ENCODE data around the gene OR4C3.
"Not testable (repeated sequence)": the region's sequence is repeated elsewhere in the genome, so short reads cannot be mapped to it uniquely, and the experiment has no call there.

OR4C3 gene

DNA sequence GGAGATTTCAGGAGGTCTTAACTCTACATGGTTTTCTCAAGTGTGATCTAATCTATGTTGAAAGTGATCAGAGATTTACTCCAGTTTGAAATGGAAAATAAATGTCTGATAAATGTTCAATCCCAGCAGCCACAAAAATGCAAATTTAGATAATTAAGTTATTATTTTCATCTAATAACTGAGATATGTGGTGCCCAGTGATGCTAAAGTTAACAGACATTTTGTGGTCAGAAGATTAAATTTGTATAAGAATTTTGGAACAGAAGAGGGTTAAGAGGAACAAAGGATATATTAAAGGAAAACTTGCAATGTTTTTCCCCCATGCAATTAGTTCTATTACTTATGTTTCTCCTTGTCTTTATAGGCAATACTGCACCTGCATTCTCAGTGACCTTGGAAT is at the start of gene OR4C3:
Gene OR4C3, plus strand, starts transcription at position 301 of the 400 bp plus-strand sequence. CDS start 102 bp downstream, outside the sequence.
- not testable (repeated sequence) for DNase-seq (ENCODE audit: low read depth)

DNA sequence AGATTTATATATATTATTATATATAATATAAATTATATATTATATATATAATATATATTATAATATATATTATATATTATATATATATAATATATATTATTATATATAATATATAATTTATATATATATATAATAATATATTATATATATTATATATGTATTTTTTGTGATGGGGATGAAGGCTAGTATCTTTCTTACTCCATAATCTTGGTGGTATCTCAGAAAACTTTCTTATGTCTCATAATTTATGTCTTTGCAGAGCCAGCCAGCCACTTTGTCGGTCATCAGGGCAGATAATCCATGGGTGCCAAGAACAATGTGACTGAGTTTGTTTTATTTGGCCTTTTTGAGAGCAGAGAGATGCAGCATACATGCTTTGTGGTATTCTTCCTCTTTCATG is 18.8 kb upstream of the OR4C3 start, which contains the start of gene OR4S1:
Gene OR4S1, plus strand, starts transcription at position 301 of the 400 bp plus-strand sequence. Its CDS starts 0 bp downstream, at position 301.
- TF ChIP-seq, protein P1, sequence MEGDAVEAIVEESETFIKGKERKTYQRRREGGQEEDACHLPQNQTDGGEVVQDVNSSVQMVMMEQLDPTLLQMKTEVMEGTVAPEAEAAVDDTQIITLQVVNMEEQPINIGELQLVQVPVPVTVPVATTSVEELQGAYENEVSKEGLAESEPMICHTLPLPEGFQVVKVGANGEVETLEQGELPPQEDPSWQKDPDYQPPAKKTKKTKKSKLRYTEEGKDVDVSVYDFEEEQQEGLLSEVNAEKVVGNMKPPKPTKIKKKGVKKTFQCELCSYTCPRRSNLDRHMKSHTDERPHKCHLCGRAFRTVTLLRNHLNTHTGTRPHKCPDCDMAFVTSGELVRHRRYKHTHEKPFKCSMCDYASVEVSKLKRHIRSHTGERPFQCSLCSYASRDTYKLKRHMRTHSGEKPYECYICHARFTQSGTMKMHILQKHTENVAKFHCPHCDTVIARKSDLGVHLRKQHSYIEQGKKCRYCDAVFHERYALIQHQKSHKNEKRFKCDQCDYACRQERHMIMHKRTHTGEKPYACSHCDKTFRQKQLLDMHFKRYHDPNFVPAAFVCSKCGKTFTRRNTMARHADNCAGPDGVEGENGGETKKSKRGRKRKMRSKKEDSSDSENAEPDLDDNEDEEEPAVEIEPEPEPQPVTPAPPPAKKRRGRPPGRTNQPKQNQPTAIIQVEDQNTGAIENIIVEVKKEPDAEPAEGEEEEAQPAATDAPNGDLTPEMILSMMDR (IDR thresholded peaks at IDR 0.05; ENCODE audit: insufficient read depth, low read depth, low read length, missing control alignments) = no peak
- no peak within 1 kb of the TSS for H3K4me3 ChIP-seq (ENCODE audit: low read length)
- no peak for DNase-seq (ENCODE audit: low read depth)

More for the DNA sequence above, at the start of gene OR4C3:
- not testable (repeated sequence) for H3K4me3 ChIP-seq (ENCODE audit: low read length)

DNA sequence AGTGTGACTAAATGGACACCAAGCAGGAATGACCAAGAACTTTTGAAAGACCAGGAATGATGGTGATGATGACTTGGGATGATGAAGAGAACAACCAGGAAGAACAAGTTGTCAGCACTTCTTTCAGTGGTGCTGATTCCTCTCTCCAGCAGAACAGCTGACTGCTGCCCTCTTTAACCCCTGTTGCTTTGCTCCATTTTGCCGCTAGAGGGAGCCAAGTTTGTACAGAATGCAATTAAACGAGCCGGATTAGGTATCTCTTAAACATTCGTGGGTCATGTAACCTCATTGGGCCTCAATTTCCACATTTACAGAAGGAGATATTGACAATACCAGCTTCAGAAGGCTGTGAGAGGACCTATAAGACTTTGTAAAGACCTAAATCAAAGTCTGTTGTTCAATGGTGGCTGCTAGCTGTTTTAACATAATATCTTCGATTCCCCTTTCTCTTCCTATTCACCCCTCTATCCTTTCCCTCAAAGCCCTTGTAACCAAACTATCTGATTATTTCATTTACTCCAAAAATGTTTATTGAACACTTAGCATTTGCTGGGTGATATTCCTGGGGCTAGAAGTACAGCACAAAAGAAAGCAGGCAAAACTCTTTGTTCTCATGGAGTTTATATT is 16.8 kb upstream of the OR4C3 start:
- TF ChIP-seq, protein P1 (IDR thresholded peaks at IDR 0.05; ENCODE audit: insufficient read depth, low read depth, low read length, missing control alignments) = peak; percentile 84
- peak; percentile 64 for DNase-seq (ENCODE audit: low read depth)
- no peak overlapping the region for H3K4me3 ChIP-seq (ENCODE audit: low read length)

DNA sequence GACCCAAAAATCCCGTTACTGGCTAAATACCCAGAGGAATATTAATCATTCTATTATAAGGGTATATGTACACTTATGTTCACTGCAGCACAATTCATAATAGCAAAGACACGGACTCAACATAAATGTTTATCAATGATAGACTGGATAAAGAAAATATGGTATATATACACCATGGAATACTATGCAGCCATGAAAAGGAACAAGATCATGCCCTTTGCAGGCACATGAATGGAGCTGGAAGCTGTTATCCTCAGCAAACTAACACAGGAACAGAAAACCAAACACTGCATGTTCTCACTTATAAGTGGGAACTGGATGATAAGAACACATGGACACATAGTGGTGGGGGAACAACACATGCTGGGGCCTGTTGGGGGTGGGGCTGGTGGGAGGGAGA is 11.1 kb upstream of the OR4C3 start:
- not testable (repeated sequence) for DNase-seq (ENCODE audit: low read depth); H3K4me3 ChIP-seq (ENCODE audit: low read length)

DNA sequence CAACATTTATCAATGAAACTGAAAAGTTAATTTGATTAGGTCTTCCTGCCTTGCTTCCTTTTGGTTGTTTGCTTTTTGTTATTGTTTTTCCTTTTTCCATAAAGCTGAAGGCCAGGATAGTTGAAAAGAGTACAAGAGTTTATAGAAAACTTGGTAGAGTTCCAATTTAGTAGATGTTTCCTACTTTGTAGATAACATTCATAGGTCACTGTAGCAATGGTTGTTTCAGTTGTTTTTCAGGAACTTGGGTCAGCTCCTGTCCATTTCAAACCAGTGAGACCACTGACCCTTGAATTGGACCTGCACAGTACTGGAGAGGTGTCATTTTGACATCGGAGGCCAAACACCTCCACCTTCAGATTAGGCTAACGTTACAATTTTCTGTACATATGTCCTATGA is 4.9 kb upstream of the OR4C3 start:
- not testable (repeated sequence) for H3K4me3 ChIP-seq (ENCODE audit: low read length); DNase-seq (ENCODE audit: low read depth)

DNA sequence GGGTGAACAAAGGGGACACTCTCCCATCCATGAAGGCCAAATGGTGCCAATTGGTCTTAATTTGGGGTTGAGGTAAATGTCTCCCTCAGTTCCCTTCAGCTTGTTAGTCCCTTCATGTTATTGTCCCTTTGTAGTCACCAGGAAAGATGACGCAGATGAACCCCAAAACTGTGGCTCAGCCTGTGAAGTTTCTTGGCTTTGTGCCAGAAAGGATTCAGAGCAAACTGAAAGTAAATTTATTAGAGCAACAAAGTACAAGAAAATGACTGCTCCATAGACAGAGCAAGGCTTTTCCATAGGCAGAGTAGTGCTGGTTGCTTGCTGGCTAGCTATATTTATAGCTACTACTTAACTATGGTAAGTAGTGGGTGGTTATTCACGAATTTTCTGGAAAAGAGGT is 16.7 kb downstream of the OR4C3 start:
- TF ChIP-seq, protein P1 (IDR thresholded peaks at IDR 0.05; ENCODE audit: insufficient read depth, low read depth, low read length, missing control alignments) = no peak
- no peak overlapping the region for H3K4me3 ChIP-seq (ENCODE audit: low read length)
- DNase-seq (ENCODE audit: low read depth) = no peak

DNA sequence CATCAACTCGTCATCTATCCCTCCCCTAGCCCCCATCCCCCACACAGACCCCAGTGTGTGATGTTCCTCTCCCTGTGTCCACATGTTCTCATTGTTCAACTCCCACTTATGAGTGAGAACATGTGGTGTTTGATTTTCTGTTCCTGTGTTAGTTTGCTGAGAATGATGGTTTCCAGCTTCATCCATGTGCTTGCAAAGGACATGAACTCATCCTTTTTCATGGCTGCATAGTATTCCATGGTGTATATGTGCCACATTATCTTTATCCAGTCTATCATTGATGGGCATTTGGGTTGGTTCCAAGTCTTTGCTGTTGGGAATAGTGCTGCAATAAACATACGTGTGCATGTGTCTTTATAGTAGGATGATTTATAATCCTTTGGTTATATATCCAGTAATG is 17.8 kb downstream of the OR4C3 start:
- H3K4me3 ChIP-seq (ENCODE audit: low read length) = not testable (repeated sequence)

DNA sequence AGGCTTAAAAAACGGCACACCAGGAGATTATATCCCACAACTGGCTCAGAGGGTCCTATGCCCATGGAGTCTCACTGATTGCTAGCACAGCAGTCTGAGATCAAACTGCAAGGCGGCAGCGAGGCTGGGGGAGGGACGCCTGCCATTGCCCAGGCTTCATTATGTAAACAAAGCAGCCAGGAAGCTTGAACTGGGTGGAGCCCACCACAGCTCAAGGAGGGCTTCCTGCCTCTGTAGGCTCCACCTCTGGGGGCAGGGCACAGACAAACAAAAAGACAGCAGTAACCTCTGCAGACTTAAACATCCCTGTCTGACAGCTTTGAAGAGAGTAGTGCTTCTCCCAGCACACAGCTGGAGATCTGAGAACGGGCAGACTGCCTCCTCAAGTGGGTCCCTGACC is 21.6 kb downstream of the OR4C3 start:
- H3K4me3 ChIP-seq (ENCODE audit: low read length); DNase-seq (ENCODE audit: low read depth): not testable (repeated sequence)

More for the DNA sequence above, 17.8 kb downstream of the OR4C3 start:
- not testable (repeated sequence) for DNase-seq (ENCODE audit: low read depth)

DNA sequence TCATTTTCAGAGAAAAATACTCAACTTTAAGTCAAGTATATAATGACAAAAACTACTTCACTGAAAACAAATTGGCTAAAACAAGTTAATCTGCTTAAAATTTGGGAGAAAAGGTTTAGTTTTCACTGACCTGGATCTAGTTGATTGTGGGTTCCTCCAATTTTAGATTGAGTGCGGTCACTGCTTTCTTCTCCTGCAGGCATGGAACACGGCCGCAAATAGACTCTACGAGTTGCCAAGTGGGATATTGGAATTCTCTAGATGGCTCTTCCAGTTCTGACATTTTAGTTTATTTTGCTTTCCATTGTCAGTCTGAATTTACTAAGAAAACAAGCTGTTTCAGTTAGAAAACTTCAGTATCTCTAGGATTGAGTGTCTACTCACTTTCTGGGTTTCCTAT is 29.3 kb downstream of the OR4C3 start:
- no peak for DNase-seq (ENCODE audit: low read depth)
- TF ChIP-seq, protein P1 (IDR thresholded peaks at IDR 0.05; ENCODE audit: insufficient read depth, low read depth, low read length, missing control alignments) = no peak
- H3K4me3 ChIP-seq (ENCODE audit: low read length) = no peak overlapping the region

DNA sequence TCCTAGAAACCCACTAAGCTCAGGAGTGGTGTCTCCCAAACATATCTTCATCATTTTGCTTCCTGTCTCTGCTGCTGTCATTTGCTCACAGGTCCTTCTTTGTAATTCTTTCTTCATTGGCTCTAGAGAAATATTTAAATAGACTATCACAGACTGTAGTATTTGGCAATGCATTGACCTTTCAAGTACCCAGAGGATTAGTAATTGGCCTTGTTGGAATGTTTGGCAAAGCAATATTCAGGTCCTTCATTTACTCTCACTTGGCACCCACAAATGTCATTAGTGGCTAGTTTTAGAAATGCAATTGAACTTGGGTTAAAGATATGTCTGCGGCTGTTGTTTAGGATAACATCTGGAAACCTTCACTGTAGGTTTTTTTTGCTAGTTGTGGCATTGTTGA is 30.0 kb downstream of the OR4C3 start:
- TF ChIP-seq, protein P1 (IDR thresholded peaks at IDR 0.05; ENCODE audit: insufficient read depth, low read depth, low read length, missing control alignments) = no peak
- DNase-seq (ENCODE audit: low read depth) = no peak
- H3K4me3 ChIP-seq (ENCODE audit: low read length) = no peak overlapping the region

DNA sequence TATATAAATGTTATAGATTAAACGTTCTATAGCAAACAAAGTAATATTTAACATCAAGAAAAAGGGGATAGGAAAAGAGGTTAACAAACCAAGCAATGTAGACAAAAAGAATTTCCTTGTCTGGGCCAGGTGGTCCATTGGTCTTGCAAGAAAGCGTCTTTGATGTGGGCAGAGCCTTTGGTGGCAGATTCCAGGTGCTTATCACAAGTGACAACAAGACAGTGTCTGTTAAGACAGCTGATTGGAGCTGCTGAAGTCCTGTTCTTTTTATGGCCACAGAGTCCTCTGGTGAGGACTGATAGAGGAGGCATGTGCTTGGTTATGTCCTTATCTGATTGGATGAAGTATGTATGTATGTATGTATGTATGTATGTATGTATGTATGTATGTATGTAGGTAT is 36.6 kb downstream of the OR4C3 start:
- H3K4me3 ChIP-seq (ENCODE audit: low read length); DNase-seq (ENCODE audit: low read depth): not testable (repeated sequence)
